ENCODE data around the gene CEP83. TPM values are rescaled to one million over a fixed set of nuclear protein-coding genes. Genes with fewer than 3 reads are reported as not detected.

Gene CEP83
- total and polyA plus RNA-seq, 2 experiments from 2014 or later, result 29.8 to 33.7 TPM

DNA sequence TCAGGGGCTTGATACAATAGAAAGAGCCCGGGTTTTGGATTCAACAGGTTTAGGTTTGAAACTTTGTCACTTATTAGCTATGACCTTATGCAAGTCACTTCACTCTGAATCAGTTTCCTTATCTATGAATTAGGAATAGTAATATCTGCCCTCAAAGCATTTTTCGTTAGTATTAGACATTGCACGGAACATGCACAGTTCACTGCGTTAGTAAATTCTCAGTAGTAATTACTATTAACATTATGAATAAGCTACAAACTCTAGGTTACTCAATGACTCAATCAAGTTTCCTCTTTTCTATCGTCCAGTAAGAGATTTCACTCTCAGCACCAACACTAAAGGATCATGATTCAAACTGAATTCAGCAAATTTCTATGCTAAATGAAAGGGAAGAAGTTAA is 150.3 kb downstream of the CEP83 start:
- Histone ChIP-seq H3K79me2 (replicated peaks; ENCODE audit: insufficient read depth) (no peaks in the 10 kb centered on the region), H3K9me2 (ENCODE audit: insufficient read depth) (no peaks in the 10 kb centered on the region), H3K4me2 (no peak overlapping the region), H3K27me3 (ENCODE audit: insufficient read depth) (no peaks in the 10 kb centered on the region), H4K20me1 (replicated peaks; ENCODE audit: insufficient read depth) (no peaks in the 10 kb centered on the region), H3K4me1 (ENCODE audit: insufficient read depth) (peaks cover 20% of the 10 kb centered on the region), H3K27ac (ENCODE audit: low read depth) (no peak overlapping the region), H3K36me3 (ENCODE audit: insufficient read depth) (0 out of 2 replicates have a peak, but pooled peaks cover 3% of the 10 kb centered on the region), H3F3A (replicated peaks; ENCODE audit: low read depth) (peaks cover 4% of the 10 kb centered on the region; the same call in 1 of the 2 replicates), H2AFZ (no peak overlapping the region), H3K4me3 (no peak overlapping the region)
- Mint-ChIP-seq H3K27ac (no peak overlapping the region), H3K36me3 (ENCODE audit: low read depth) (peaks cover 16% of the 10 kb centered on the region; the same call in 2 of the 3 replicates), H3K27me3 (ENCODE audit: insufficient read depth, low read depth, poor library complexity) (no peaks in the 10 kb centered on the region), H3K4me3 (no peak overlapping the region), H3K9me3 (no peaks in the 10 kb centered on the region), H3K4me1 (peaks cover 25% of the 10 kb centered on the region)
- TF ChIP-seq NANOG (IDR thresholded peaks at IDR 0.05; ENCODE audit: borderline replicate concordance), result no peak
- TF ChIP-seq, protein P1, sequence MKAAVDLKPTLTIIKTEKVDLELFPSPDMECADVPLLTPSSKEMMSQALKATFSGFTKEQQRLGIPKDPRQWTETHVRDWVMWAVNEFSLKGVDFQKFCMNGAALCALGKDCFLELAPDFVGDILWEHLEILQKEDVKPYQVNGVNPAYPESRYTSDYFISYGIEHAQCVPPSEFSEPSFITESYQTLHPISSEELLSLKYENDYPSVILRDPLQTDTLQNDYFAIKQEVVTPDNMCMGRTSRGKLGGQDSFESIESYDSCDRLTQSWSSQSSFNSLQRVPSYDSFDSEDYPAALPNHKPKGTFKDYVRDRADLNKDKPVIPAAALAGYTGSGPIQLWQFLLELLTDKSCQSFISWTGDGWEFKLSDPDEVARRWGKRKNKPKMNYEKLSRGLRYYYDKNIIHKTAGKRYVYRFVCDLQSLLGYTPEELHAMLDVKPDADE (IDR thresholded peaks at IDR 0.05), result no peak
- TF ChIP-seq, protein P2, sequence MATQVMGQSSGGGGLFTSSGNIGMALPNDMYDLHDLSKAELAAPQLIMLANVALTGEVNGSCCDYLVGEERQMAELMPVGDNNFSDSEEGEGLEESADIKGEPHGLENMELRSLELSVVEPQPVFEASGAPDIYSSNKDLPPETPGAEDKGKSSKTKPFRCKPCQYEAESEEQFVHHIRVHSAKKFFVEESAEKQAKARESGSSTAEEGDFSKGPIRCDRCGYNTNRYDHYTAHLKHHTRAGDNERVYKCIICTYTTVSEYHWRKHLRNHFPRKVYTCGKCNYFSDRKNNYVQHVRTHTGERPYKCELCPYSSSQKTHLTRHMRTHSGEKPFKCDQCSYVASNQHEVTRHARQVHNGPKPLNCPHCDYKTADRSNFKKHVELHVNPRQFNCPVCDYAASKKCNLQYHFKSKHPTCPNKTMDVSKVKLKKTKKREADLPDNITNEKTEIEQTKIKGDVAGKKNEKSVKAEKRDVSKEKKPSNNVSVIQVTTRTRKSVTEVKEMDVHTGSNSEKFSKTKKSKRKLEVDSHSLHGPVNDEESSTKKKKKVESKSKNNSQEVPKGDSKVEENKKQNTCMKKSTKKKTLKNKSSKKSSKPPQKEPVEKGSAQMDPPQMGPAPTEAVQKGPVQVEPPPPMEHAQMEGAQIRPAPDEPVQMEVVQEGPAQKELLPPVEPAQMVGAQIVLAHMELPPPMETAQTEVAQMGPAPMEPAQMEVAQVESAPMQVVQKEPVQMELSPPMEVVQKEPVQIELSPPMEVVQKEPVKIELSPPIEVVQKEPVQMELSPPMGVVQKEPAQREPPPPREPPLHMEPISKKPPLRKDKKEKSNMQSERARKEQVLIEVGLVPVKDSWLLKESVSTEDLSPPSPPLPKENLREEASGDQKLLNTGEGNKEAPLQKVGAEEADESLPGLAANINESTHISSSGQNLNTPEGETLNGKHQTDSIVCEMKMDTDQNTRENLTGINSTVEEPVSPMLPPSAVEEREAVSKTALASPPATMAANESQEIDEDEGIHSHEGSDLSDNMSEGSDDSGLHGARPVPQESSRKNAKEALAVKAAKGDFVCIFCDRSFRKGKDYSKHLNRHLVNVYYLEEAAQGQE (IDR thresholded peaks at IDR 0.05; ENCODE audit: unreplicated experiment), result no peak
- no peak for TF ChIP-seq JUNB (IDR thresholded peaks at IDR 0.05; ENCODE audit: unreplicated experiment)
- TF ChIP-seq ZNF331 (CRISPR knock-in tag; IDR thresholded peaks at IDR 0.05; ENCODE audit: low read depth), result no peak
- no peak for TF ChIP-seq STAT1 (IDR thresholded peaks at IDR 0.05; ENCODE audit: unreplicated experiment)
- TF ChIP-seq EZH2phosphoT487 (IDR thresholded peaks at IDR 0.05; ENCODE audit: unreplicated experiment), result no peak
- TF ChIP-seq POLR2AphosphoS5 (IDR thresholded peaks at IDR 0.05; ENCODE audit: low read depth), result no peak
- TF ChIP-seq, protein P3, sequence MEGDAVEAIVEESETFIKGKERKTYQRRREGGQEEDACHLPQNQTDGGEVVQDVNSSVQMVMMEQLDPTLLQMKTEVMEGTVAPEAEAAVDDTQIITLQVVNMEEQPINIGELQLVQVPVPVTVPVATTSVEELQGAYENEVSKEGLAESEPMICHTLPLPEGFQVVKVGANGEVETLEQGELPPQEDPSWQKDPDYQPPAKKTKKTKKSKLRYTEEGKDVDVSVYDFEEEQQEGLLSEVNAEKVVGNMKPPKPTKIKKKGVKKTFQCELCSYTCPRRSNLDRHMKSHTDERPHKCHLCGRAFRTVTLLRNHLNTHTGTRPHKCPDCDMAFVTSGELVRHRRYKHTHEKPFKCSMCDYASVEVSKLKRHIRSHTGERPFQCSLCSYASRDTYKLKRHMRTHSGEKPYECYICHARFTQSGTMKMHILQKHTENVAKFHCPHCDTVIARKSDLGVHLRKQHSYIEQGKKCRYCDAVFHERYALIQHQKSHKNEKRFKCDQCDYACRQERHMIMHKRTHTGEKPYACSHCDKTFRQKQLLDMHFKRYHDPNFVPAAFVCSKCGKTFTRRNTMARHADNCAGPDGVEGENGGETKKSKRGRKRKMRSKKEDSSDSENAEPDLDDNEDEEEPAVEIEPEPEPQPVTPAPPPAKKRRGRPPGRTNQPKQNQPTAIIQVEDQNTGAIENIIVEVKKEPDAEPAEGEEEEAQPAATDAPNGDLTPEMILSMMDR (conservative IDR thresholded peaks at IDR 0.05; ENCODE audit: low read depth in 2 of 2), result no peak
- TF ChIP-seq, protein P4, sequence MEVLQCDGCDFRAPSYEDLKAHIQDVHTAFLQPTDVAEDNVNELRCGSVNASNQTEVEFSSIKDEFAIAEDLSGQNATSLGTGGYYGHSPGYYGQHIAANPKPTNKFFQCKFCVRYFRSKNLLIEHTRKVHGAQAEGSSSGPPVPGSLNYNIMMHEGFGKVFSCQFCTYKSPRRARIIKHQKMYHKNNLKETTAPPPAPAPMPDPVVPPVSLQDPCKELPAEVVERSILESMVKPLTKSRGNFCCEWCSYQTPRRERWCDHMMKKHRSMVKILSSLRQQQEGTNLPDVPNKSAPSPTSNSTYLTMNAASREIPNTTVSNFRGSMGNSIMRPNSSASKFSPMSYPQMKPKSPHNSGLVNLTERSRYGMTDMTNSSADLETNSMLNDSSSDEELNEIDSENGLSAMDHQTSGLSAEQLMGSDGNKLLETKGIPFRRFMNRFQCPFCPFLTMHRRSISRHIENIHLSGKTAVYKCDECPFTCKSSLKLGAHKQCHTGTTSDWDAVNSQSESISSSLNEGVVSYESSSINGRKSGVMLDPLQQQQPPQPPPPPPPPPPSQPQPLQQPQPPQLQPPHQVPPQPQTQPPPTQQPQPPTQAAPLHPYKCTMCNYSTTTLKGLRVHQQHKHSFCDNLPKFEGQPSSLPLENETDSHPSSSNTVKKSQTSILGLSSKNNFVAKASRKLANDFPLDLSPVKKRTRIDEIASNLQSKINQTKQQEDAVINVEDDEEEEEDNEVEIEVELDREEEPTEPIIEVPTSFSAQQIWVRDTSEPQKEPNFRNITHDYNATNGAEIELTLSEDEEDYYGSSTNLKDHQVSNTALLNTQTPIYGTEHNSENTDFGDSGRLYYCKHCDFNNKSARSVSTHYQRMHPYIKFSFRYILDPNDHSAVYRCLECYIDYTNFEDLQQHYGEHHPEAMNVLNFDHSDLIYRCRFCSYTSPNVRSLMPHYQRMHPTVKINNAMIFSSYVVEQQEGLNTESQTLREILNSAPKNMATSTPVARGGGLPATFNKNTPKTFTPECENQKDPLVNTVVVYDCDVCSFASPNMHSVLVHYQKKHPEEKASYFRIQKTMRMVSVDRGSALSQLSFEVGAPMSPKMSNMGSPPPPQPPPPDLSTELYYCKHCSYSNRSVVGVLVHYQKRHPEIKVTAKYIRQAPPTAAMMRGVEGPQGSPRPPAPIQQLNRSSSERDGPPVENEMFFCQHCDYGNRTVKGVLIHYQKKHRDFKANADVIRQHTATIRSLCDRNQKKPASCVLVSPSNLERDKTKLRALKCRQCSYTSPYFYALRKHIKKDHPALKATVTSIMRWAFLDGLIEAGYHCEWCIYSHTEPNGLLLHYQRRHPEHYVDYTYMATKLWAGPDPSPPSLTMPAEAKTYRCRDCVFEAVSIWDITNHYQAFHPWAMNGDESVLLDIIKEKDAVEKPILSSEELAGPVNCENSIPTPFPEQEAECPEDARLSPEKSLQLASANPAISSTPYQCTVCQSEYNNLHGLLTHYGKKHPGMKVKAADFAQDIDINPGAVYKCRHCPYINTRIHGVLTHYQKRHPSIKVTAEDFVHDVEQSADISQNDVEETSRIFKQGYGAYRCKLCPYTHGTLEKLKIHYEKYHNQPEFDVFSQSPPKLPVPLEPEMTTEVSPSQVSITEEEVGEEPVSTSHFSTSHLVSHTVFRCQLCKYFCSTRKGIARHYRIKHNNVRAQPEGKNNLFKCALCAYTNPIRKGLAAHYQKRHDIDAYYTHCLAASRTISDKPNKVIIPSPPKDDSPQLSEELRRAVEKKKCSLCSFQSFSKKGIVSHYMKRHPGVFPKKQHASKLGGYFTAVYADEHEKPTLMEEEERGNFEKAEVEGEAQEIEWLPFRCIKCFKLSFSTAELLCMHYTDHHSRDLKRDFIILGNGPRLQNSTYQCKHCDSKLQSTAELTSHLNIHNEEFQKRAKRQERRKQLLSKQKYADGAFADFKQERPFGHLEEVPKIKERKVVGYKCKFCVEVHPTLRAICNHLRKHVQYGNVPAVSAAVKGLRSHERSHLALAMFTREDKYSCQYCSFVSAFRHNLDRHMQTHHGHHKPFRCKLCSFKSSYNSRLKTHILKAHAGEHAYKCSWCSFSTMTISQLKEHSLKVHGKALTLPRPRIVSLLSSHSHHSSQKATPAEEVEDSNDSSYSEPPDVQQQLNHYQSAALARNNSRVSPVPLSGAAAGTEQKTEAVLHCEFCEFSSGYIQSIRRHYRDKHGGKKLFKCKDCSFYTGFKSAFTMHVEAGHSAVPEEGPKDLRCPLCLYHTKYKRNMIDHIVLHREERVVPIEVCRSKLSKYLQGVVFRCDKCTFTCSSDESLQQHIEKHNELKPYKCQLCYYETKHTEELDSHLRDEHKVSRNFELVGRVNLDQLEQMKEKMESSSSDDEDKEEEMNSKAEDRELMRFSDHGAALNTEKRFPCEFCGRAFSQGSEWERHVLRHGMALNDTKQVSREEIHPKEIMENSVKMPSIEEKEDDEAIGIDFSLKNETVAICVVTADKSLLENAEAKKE (CRISPR knock-in tag; IDR thresholded peaks at IDR 0.05), result no peak
- TF ChIP-seq CREB1 (CRISPR knock-in tag; IDR thresholded peaks at IDR 0.05; ENCODE audit: low read depth), result no peak
- TF ChIP-seq EZH2 (IDR thresholded peaks at IDR 0.05; ENCODE audit: low read depth, unreplicated experiment), result no peak
- ATAC-seq (no peak), DNase-seq (ENCODE audit: low spot score) (no peak)

All from GM23338 (cell line).